ENCODE measurements around the gene TMEM273. TPM values are rescaled to one million over a fixed set of nuclear protein-coding genes. Genes with fewer than 3 reads are reported as not detected.

TMEM273 gene
- total and polyA plus RNA-seq, 4 donors = 12.0 to 41.8 (median 17.5) TPM

GRCh38 chr10:49154641-49155040, 33.5 kb downstream of the TMEM273 start:
- Histone ChIP-seq H3K9ac (ENCODE audit: insufficient read depth in 1 of 2, low read length in 2 of 2) (no peak overlapping the region), H3K9me3 (ENCODE audit: control insufficient read depth in 4 of 4, insufficient read depth in 3 of 4, low read length in 3 of 4) (no peaks in the 10 kb centered on the region)
- 85 to 93% methylated on average over 6 of the region's 6 CpGs for WGBS, 2 donors

GRCh38 chr10:49153971-49154370, 34.2 kb downstream of the TMEM273 start:
- peaks cover 0 to 8% (median 5%) of the 10 kb centered on the region in 5 donors for H3K4me1 ChIP-seq (ENCODE audit: control insufficient read depth in 5 of 5, insufficient read depth in 5 of 5, low read length in 5 of 5)
- no peaks in the 10 kb centered on the region for H3K36me3 ChIP-seq (ENCODE audit: control insufficient read depth in 4 of 4, insufficient read depth in 4 of 4, low read length in 4 of 4)
- no peaks in the 10 kb centered on the region for H3K27me3 ChIP-seq (ENCODE audit: control insufficient read depth in 3 of 3, insufficient read depth in 3 of 3, low read length in 2 of 3)
- H3K27ac ChIP-seq (ENCODE audit: low read depth in 1 of 2, low read length in 1 of 2) = no peak overlapping the region
- H3K9ac ChIP-seq (ENCODE audit: insufficient read depth in 1 of 2, low read length in 2 of 2) = no peak overlapping the region
- no peaks in the 10 kb centered on the region for H3K9me3 ChIP-seq (ENCODE audit: control insufficient read depth in 4 of 4, insufficient read depth in 3 of 4, low read length in 3 of 4)
- no peak overlapping the region for H3K4me3 ChIP-seq
- WGBS, 2 donors = 95 to 100% methylated on average over 1 of the region's 1 CpG
- no peak for TF ChIP-seq CTCF (IDR thresholded peaks at IDR 0.05; ENCODE audit: control extremely low read depth, extremely low read depth)
- ATAC-seq (ENCODE audit: insufficient read depth, low FRiP score) (no peak), DNase-seq (no peak)

More at GRCh38 chr10:49154641-49155040, 33.5 kb downstream of the TMEM273 start:
- H3K36me3 ChIP-seq (ENCODE audit: control insufficient read depth in 4 of 4, insufficient read depth in 4 of 4, low read length in 4 of 4) = no peaks in the 10 kb centered on the region
- H3K27ac ChIP-seq (ENCODE audit: low read depth in 1 of 2, low read length in 1 of 2) = no peak overlapping the region
- no peak for TF ChIP-seq CTCF (IDR thresholded peaks at IDR 0.05; ENCODE audit: control extremely low read depth, extremely low read depth)
- H3K27me3 ChIP-seq (ENCODE audit: control insufficient read depth in 3 of 3, insufficient read depth in 3 of 3, low read length in 2 of 3) = no peaks in the 10 kb centered on the region
- no peak for DNase-seq
- H3K4me3 ChIP-seq = no peak overlapping the region
- ATAC-seq (ENCODE audit: insufficient read depth, low FRiP score) = no peak
- peaks cover 0 to 5% (median 1%) of the 10 kb centered on the region in 5 donors for H3K4me1 ChIP-seq (ENCODE audit: control insufficient read depth in 5 of 5, insufficient read depth in 5 of 5, low read length in 5 of 5)

- ATAC-seq (ENCODE audit: insufficient read depth, low FRiP score) (no peak), DNase-seq (no peak)
- no peak overlapping the region for H3K9ac ChIP-seq (ENCODE audit: insufficient read depth in 1 of 2, low read length in 2 of 2)
- no peak overlapping the region for H3K4me3 ChIP-seq
- no peaks in the 10 kb centered on the region for H3K9me3 ChIP-seq (ENCODE audit: control insufficient read depth in 4 of 4, insufficient read depth in 3 of 4, low read length in 3 of 4)
- H3K36me3 ChIP-seq (ENCODE audit: control insufficient read depth in 4 of 4, insufficient read depth in 4 of 4, low read length in 4 of 4) = no peaks in the 10 kb centered on the region
- H3K27me3 ChIP-seq (ENCODE audit: control insufficient read depth in 3 of 3, insufficient read depth in 3 of 3, low read length in 2 of 3) = no peaks in the 10 kb centered on the region
- peaks cover 0 to 9% (median 5%) of the 10 kb centered on the region in 5 donors for H3K4me1 ChIP-seq (ENCODE audit: control insufficient read depth in 5 of 5, insufficient read depth in 5 of 5, low read length in 5 of 5)
- no peak overlapping the region for H3K27ac ChIP-seq (ENCODE audit: low read depth in 1 of 2, low read length in 1 of 2)
- 53 to 93% methylated on average over 4 of the region's 4 CpGs for WGBS, 2 donors
- no peak for TF ChIP-seq CTCF (IDR thresholded peaks at IDR 0.05; ENCODE audit: control extremely low read depth, extremely low read depth)
These were observed 35.1 kb downstream of the TMEM273 start for GRCh38 chr10:49153115-49153514.

- H3K36me3 ChIP-seq (ENCODE audit: control insufficient read depth in 4 of 4, insufficient read depth in 4 of 4, low read length in 4 of 4) = no peaks in the 10 kb centered on the region
- no peaks in the 10 kb centered on the region for H3K9me3 ChIP-seq (ENCODE audit: control insufficient read depth in 4 of 4, insufficient read depth in 3 of 4, low read length in 3 of 4)
- no peak for ATAC-seq (ENCODE audit: insufficient read depth, low FRiP score)
- no peak overlapping the region for H3K4me3 ChIP-seq
- no peak for TF ChIP-seq CTCF (IDR thresholded peaks at IDR 0.05; ENCODE audit: control extremely low read depth, extremely low read depth)
- H3K27me3 ChIP-seq (ENCODE audit: control insufficient read depth in 3 of 3, insufficient read depth in 3 of 3, low read length in 2 of 3) = no peaks in the 10 kb centered on the region
- 79 to 84% methylated on average over 4 of the region's 4 CpGs for WGBS, 2 donors
- no peak overlapping the region for H3K9ac ChIP-seq (ENCODE audit: insufficient read depth in 1 of 2, low read length in 2 of 2)
- H3K4me1 ChIP-seq (ENCODE audit: control insufficient read depth in 5 of 5, insufficient read depth in 5 of 5, low read length in 5 of 5) = peaks cover 0 to 9% (median 5%) of the 10 kb centered on the region in 5 donors
- no peak overlapping the region for H3K27ac ChIP-seq (ENCODE audit: low read depth in 1 of 2, low read length in 1 of 2)
- DNase-seq = no peak
These were observed 35.5 kb downstream of the TMEM273 start for GRCh38 chr10:49152663-49153062.
